ENCODE measurements around the gene ZFAND4.

ZFAND4 gene

DNA sequence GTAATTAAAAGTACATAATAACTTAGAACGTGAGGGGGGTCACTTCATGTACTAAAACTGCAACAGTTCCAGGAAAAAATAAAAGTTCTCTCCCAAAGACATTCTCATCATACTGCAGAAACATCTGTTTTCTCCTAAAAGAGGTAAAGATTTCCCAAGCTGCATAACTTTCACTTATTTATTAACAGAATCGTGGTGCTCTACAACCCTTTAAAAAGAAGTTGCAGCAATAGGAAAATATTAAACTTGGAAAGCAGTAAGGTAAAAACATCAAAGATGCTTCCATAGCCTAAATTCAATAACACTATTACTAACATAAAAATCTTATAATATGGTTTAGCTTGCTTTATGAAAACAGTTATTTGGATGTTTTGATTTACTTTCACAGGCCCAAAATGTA, 23.3 kb downstream of the ZFAND4 start:
- Histone ChIP-seq H3K4me2 (ENCODE audit: low read length) (no peak overlapping the region), H3K4me1 (no peaks in the 10 kb centered on the region), H3K27me3 (ENCODE audit: control insufficient read depth, insufficient read depth, low read length) (no peaks in the 10 kb centered on the region), H3K27ac (no peak overlapping the region), H2AFZ (no peak overlapping the region), H3K9ac (no peak overlapping the region), H3K36me3 (ENCODE audit: control insufficient read depth, insufficient read depth, low read length) (no peaks in the 10 kb centered on the region), H3K9me3 (ENCODE audit: control insufficient read depth, low read length) (no peaks in the 10 kb centered on the region), H3K79me2 (no peaks in the 10 kb centered on the region), H3K4me3 (ENCODE audit: low read depth, low read length) (no peak overlapping the region)
- TF ChIP-seq, protein P1, sequence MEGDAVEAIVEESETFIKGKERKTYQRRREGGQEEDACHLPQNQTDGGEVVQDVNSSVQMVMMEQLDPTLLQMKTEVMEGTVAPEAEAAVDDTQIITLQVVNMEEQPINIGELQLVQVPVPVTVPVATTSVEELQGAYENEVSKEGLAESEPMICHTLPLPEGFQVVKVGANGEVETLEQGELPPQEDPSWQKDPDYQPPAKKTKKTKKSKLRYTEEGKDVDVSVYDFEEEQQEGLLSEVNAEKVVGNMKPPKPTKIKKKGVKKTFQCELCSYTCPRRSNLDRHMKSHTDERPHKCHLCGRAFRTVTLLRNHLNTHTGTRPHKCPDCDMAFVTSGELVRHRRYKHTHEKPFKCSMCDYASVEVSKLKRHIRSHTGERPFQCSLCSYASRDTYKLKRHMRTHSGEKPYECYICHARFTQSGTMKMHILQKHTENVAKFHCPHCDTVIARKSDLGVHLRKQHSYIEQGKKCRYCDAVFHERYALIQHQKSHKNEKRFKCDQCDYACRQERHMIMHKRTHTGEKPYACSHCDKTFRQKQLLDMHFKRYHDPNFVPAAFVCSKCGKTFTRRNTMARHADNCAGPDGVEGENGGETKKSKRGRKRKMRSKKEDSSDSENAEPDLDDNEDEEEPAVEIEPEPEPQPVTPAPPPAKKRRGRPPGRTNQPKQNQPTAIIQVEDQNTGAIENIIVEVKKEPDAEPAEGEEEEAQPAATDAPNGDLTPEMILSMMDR (IDR thresholded peaks at IDR 0.05): no peak

DNA sequence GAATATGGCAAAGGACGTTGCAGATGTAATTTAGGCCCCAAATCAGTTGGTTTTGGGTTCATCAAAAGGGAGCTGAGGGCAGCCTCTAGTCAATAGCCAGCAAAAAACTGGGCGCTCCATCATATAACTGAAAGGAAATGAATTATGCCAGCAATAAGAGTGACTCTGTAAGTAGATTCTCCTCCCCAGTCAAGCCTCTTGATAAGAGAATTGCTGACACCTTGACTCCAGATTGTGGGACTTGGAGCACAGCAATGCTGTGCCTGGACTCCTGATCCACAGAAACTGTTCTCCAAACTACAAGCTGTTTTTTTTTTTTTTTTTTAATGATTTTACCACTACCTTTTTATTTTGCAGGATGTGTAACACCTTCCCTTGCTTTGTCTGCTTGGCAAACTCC, 25.5 kb downstream of the ZFAND4 start:
- Histone ChIP-seq H3K27me3 (ENCODE audit: control insufficient read depth, insufficient read depth, low read length) (no peaks in the 10 kb centered on the region), H3K4me3 (ENCODE audit: low read depth, low read length) (no peak overlapping the region), H3K4me1 (no peaks in the 10 kb centered on the region), H3K27ac (no peak overlapping the region), H3K79me2 (no peaks in the 10 kb centered on the region), H2AFZ (no peak overlapping the region), H3K36me3 (ENCODE audit: control insufficient read depth, insufficient read depth, low read length) (no peaks in the 10 kb centered on the region), H3K9me3 (ENCODE audit: control insufficient read depth, low read length) (no peaks in the 10 kb centered on the region), H3K4me2 (ENCODE audit: low read length) (no peak overlapping the region), H3K9ac (no peak overlapping the region)
- TF ChIP-seq, protein P1 (IDR thresholded peaks at IDR 0.05): no peak

DNA sequence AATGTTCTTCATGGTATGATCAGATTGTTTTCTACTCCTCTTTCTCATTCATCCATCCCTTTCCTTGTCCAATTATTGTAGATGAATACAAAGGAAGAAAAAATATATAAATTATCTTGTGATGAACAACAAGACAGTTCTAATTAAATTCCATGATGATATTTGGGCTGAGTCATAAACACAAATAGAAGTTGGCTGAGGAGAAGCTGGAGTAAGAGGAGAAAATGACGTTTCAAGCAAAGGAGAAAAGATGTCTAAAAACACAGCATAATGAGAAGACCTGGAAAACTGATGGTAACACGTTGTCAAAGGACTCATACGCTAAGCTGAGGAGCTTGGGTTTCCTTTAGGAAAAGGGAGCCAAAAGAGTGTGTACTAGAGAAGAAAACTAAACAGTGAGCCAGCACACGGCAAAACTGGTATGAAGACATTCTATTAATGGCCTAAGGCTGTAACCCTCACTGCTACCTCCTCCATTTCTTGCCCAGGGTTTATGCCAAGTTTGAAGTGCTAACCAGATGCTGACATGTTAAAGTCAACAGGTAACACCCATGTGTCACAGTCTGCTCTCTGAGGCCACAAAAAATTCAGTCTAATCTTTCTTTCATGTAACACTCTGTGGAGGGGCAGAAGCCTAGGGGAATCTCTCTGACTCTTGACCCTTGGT, 26.1 kb downstream of the ZFAND4 start:
- H3K79me2 ChIP-seq: no peaks in the 10 kb centered on the region
- no peak overlapping the region for H3K9ac ChIP-seq
- no peaks in the 10 kb centered on the region for H3K36me3 ChIP-seq (ENCODE audit: control insufficient read depth, insufficient read depth, low read length)
- no peak overlapping the region for H2AFZ ChIP-seq
- H3K27me3 ChIP-seq (ENCODE audit: control insufficient read depth, insufficient read depth, low read length): no peaks in the 10 kb centered on the region
- no peak overlapping the region for H3K4me3 ChIP-seq (ENCODE audit: low read depth, low read length)
- TF ChIP-seq, protein P1 (IDR thresholded peaks at IDR 0.05): no peak
- H3K4me2 ChIP-seq (ENCODE audit: low read length): no peak overlapping the region
- H3K4me1 ChIP-seq: no peaks in the 10 kb centered on the region
- no peak overlapping the region for H3K27ac ChIP-seq
- H3K9me3 ChIP-seq (ENCODE audit: control insufficient read depth, low read length): no peaks in the 10 kb centered on the region

DNA sequence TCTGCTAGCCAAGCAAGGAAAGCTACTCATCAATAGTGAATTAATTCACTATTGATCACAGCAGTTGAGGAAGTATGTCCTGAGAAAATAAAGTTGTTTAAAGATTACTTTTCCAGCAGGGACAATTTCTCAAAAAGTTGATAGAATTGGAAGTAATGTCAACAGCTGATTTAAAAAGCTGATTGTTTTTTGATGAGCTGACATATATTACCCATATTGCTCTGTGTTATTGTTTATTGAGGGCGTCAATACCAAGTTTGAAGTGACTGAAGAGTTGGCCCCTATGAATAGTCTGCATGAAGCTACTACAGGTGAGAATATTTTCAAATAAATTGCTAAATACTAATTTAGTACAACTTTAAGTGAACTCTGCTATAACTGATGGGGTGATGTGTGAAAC, 28.0 kb downstream of the ZFAND4 start:
- no peak overlapping the region for H3K4me3 ChIP-seq (ENCODE audit: low read depth, low read length)
- H2AFZ ChIP-seq: no peak overlapping the region
- H3K9ac ChIP-seq: no peak overlapping the region
- H3K9me3 ChIP-seq (ENCODE audit: control insufficient read depth, low read length): no peaks in the 10 kb centered on the region
- H3K27me3 ChIP-seq (ENCODE audit: control insufficient read depth, insufficient read depth, low read length): no peaks in the 10 kb centered on the region
- no peaks in the 10 kb centered on the region for H3K79me2 ChIP-seq
- TF ChIP-seq, protein P1 (IDR thresholded peaks at IDR 0.05): no peak
- no peak overlapping the region for H3K4me2 ChIP-seq (ENCODE audit: low read length)
- H3K4me1 ChIP-seq: no peaks in the 10 kb centered on the region
- no peaks in the 10 kb centered on the region for H3K36me3 ChIP-seq (ENCODE audit: control insufficient read depth, insufficient read depth, low read length)
- no peak overlapping the region for H3K27ac ChIP-seq

DNA sequence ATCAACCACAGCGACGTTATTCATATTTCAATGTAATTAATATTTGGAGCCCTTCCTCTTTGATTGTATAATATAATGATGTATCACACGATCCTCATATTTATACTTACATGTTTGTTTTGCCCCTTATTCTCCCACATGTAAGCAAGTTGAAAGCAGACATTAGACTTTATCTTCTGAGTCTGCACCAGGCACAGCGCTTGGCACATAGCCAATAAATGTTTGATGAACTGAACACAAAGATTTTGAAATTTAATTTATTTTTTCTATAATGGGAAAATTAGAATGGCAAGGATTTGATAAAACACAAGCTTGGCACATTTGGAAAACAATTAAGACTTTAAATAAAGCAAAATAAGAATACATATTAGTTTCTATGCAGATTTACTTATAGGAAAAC, 31.6 kb downstream of the ZFAND4 start:
- H3K4me3 ChIP-seq (ENCODE audit: low read depth, low read length): no peak overlapping the region

More for the DNA sequence above, 31.6 kb downstream of the ZFAND4 start:
- Histone ChIP-seq H3K27me3 (ENCODE audit: control insufficient read depth, insufficient read depth, low read length) (no peaks in the 10 kb centered on the region), H3K27ac (no peak overlapping the region), H3K36me3 (ENCODE audit: control insufficient read depth, insufficient read depth, low read length) (no peaks in the 10 kb centered on the region), H3K9me3 (ENCODE audit: control insufficient read depth, low read length) (no peaks in the 10 kb centered on the region), H3K9ac (no peak overlapping the region), H3K79me2 (no peaks in the 10 kb centered on the region), H2AFZ (no peak overlapping the region), H3K4me2 (ENCODE audit: low read length) (no peak overlapping the region), H3K4me1 (no peaks in the 10 kb centered on the region)
- TF ChIP-seq, protein P1 (IDR thresholded peaks at IDR 0.05): no peak
